SK-N-SH (cell line): ENCODE measurements around the gene RPS28. TPM values are rescaled to one million over a fixed set of nuclear protein-coding genes. Genes with fewer than 3 reads are reported as not detected.
"Not testable (repeated sequence)": the region's sequence is repeated elsewhere in the genome, so short reads cannot be mapped to it uniquely, and the experiment has no call there.

Experiments
- CTCF ChIA-PET: fragments of 300-600, 350-600 bp; formaldehyde crosslinking; extraction: SDS; loops from one replicate; lab custom pipeline; 2021; lab: Yijun Ruan, JAX
- POLR2A ChIA-PET: fragments of 350-600 bp; sonication (Branson Sonifier 250); formaldehyde crosslinking; extraction: SDS; loops from one replicate; lab custom pipeline; 2020; ENCODE audit warnings: antibody characterized with exemption, inconsistent platforms; lab: Yijun Ruan, JAX
- DNase-seq: peaks from one replicate; pipeline ENCODE4 v3.0.0; 2012
- H2AFZ ChIP-seq: fragments of 200-600 bp; sonication (generic); 2 replicates; pipeline ENCODE4 v1.8.1; 2016; ENCODE audit warnings: antibody characterized with exemption, mild to moderate bottlenecking, low read depth
- H3F3A ChIP-seq: fragments of 200-600 bp; sonication (generic); replicated peaks from 2 replicates; pipeline ENCODE3; 2016; ENCODE audit warnings: antibody characterized with exemption, mild to moderate bottlenecking; ENCODE audit not compliant: insufficient read depth
- H3K27ac ChIP-seq, 2 experiments: fragments of 200-500 bp in 1 of 2; fragments of 200-600 bp in 1 of 2; sonication (Bioruptor generic) in 1 of 2; sonication (generic), shearing (Covaris generic) in 1 of 2; 2 replicates each; pipeline versions ENCODE4 v1.5.1 to v1.6.1; 2014 to 2016; ENCODE audit warnings: low read depth in 2 of 2, inconsistent platforms in 1 of 2, low read length in 1 of 2, mild to moderate bottlenecking in 1 of 2, mixed read lengths in 1 of 2
- H3K27me3 ChIP-seq: fragments of 200-600 bp; sonication (generic), shearing (Covaris generic); 2 replicates; pipeline ENCODE4 v1.6.1; 2016; ENCODE audit warnings: mixed run types; ENCODE audit not compliant: insufficient read depth
- H3K36me3 ChIP-seq, 2 experiments: fragments of 200-500 bp in 1 of 2; fragments of 200-600 bp in 1 of 2; sonication (Bioruptor generic) in 1 of 2; sonication (generic) in 1 of 2; replicated peaks in 1 of 2; 2 replicates each; pipeline versions ENCODE3 to v1.5.1; 2014 to 2016; ENCODE audit warnings: low read length in 1 of 2, mild to moderate bottlenecking in 1 of 2; ENCODE audit not compliant: insufficient read depth in 2 of 2, control insufficient read depth in 1 of 2
- H3K4me1 ChIP-seq, 2 experiments: fragments of 200-500 bp in 1 of 2; fragments of 200-600 bp in 1 of 2; sonication (Bioruptor generic) in 1 of 2; sonication (generic), shearing (Covaris generic) in 1 of 2; 2 replicates each; pipeline versions ENCODE4 v1.5.1 to v1.6.1; 2014 to 2016; ENCODE audit warnings: low read depth in 1 of 2, low read length in 1 of 2, mixed run types in 1 of 2; ENCODE audit not compliant: insufficient read depth in 2 of 2, control insufficient read depth in 1 of 2
- H3K4me2 ChIP-seq: fragments of 200-600 bp; sonication (generic), shearing (Covaris generic); 2 replicates; pipeline ENCODE4 v1.6.1; 2017; ENCODE audit warnings: mixed run types
- H3K4me3 ChIP-seq, 2 experiments: fragments of 200-500 bp in 1 of 2; fragments of 200-600 bp in 1 of 2; sonication (Bioruptor generic) in 1 of 2; sonication (generic), shearing (Covaris generic) in 1 of 2; 2 replicates each; pipeline versions ENCODE4 v1.5.1 to v1.8.1; 2014 to 2016; ENCODE audit warnings: low read depth in 2 of 2, inconsistent platforms in 1 of 2, low read length in 1 of 2, mild to moderate bottlenecking in 1 of 2, mixed read lengths in 1 of 2, moderate library complexity in 1 of 2
- H3K79me2 ChIP-seq: fragments of 200-600 bp; sonication (generic); 2 replicates; pipeline ENCODE4 v1.8.1; 2017; ENCODE audit warnings: mild to moderate bottlenecking; ENCODE audit not compliant: insufficient read depth
- H3K9ac ChIP-seq: fragments of 200-600 bp; sonication (generic); 2 replicates; pipeline ENCODE4 v1.6.1; 2017; ENCODE audit warnings: mixed run types
- H3K9me2 ChIP-seq: fragments of 200-600 bp; sonication (generic); 2 replicates; pipeline ENCODE4 v1.6.1; 2017; ENCODE audit warnings: mixed run types
- H3K9me3 ChIP-seq: fragments of 200-600 bp; sonication (generic); 2 replicates; pipeline ENCODE4 v1.6.1; 2017; ENCODE audit warnings: mixed run types, mild to moderate bottlenecking, moderate library complexity
- H4K20me1 ChIP-seq: fragments of 200-600 bp; sonication (generic); 2 replicates; pipeline ENCODE4 v1.6.1; 2017; ENCODE audit warnings: mild to moderate bottlenecking, mixed run types; ENCODE audit not compliant: insufficient read depth
- CHD2 ChIP-seq: fragments of 150-350 bp; IDR thresholded peaks from 2 replicates; pipeline ENCODE4 v1.6.1; 2018; ENCODE audit warnings: low read length; ENCODE audit not compliant: partially characterized antibody
- EZH2phosphoT487 ChIP-seq: fragments of 200-600 bp; sonication (generic); IDR thresholded peaks from 2 replicates; pipeline ENCODE4 v1.6.1; 2017; ENCODE audit warnings: low read depth, mixed run types, mild to moderate bottlenecking, antibody characterized with exemption, moderate library complexity, borderline replicate concordance
- FOSL2 ChIP-seq: IDR thresholded peaks from 2 replicates; pipeline ENCODE4 v1.4.0; 2012; ENCODE audit warnings: low read depth, mild to moderate bottlenecking, moderate library complexity, borderline replicate concordance
- FOXM1 ChIP-seq: IDR thresholded peaks from 2 replicates; pipeline ENCODE4 v1.4.0; 2012; ENCODE audit warnings: low read depth, mild to moderate bottlenecking
- RAD21 ChIP-seq: IDR thresholded peaks from 2 replicates; pipeline ENCODE4 v1.6.1; 2012; ENCODE audit warnings: mild to moderate bottlenecking, low read length
- RFX5 ChIP-seq: IDR thresholded peaks from 2 replicates; pipeline ENCODE4 v1.6.1; 2012; ENCODE audit warnings: mild to moderate bottlenecking, improper control_type of control experiment, low read length
- SMC3 ChIP-seq: IDR thresholded peaks from 2 replicates; pipeline ENCODE4 v1.6.1; 2012; ENCODE audit warnings: low read depth, low read length, improper control_type of control experiment
- YY1 ChIP-seq: IDR thresholded peaks from 2 replicates; pipeline ENCODE4 v1.4.0; 2012; ENCODE audit warnings: low read depth, mild to moderate bottlenecking
- whole genome bisulfite sequencing: methylation state at CpG from one replicate; pipeline ENCODE4 v1.1.6; 2017; ENCODE audit warnings: low lambda C conversion rate; 5-methylcytosine and 5-hydroxymethylcytosine counted together
- polyA plus RNA-seq, 3 experiments: library from polyadenylated mRNA; depleted of rRNA; stranded (reverse); fragments of >200 nt; gene quantifications; 2 replicates each; pipeline ENCODE4 v1.2.3, GENCODE V29; 2012
- TF ChIP-seq, protein P1 (sequence below): fragments of 200-600 bp; sonication (generic); IDR thresholded peaks from 2 replicates; pipeline ENCODE4 v1.6.1; 2017; ENCODE audit warnings: antibody characterized with exemption, mild to moderate bottlenecking, moderate library complexity
- TF ChIP-seq, protein P2 (sequence below): fragments of 150-350 bp; IDR thresholded peaks from 2 replicates; pipeline ENCODE4 v1.6.1; 2016; ENCODE audit warnings: mild to moderate bottlenecking, low read depth, low read length

The RPS28 gene
- polyA plus RNA-seq, 1 of the 3 experiments (the other 2 are of a cell fraction), result 601 TPM

DNA sequence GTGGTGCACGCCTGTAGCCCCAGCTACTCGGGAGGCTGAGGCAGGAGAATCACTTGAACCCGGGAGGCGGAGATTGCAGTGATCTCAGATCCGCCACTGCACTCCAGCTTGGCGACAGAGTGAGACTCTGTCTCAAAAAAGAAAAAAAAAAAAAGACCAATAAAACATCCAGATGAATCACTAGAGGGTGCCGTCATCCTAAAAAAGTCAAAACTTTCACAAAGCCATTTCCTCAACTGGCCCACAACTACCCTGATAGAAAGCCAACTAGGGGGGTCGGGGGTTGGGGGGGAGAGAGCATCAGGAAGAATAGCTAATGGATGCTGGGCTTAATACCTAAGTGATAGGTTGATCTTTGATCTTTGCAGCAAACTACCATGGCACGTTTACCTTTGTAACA, 2.5 kb upstream of the RPS28 start:
- TF ChIP-seq, protein P1, sequence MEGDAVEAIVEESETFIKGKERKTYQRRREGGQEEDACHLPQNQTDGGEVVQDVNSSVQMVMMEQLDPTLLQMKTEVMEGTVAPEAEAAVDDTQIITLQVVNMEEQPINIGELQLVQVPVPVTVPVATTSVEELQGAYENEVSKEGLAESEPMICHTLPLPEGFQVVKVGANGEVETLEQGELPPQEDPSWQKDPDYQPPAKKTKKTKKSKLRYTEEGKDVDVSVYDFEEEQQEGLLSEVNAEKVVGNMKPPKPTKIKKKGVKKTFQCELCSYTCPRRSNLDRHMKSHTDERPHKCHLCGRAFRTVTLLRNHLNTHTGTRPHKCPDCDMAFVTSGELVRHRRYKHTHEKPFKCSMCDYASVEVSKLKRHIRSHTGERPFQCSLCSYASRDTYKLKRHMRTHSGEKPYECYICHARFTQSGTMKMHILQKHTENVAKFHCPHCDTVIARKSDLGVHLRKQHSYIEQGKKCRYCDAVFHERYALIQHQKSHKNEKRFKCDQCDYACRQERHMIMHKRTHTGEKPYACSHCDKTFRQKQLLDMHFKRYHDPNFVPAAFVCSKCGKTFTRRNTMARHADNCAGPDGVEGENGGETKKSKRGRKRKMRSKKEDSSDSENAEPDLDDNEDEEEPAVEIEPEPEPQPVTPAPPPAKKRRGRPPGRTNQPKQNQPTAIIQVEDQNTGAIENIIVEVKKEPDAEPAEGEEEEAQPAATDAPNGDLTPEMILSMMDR, result peak; percentile 24
- 0 out of 2 replicates have a peak, but pooled peaks have one; percentile 25 for TF ChIP-seq RAD21
- Histone ChIP-seq H3K79me2 (peaks cover 62% of the 10 kb centered on the region), H4K20me1 (peaks cover 18% of the 10 kb centered on the region), H3K4me1 (peaks cover 14 to 16% of the 10 kb centered on the region in 2 experiments; a peak in 2 of 4 replicates), H3F3A (peaks cover 10% of the 10 kb centered on the region), H3K36me3 (peaks cover 12 to 20% of the 10 kb centered on the region in 2 experiments)
- H3K9me3 ChIP-seq, H3K9me2 ChIP-seq, DNase-seq, H3K4me2 ChIP-seq, H3K27me3 ChIP-seq, H3K4me3 ChIP-seq, H3K27ac ChIP-seq, H2AFZ ChIP-seq, H3K9ac ChIP-seq, POLR2A ChIA-PET: not testable (repeated sequence)
- CTCF ChIA-PET, result interaction anchor here (0.7 to 0.9 kb wide), 2 partner anchors 51 to 114 kb away, joined by 3 read pairs; no protein-coding TSS in a partner anchor
- 85% methylated on average over 9 of the region's 9 CpGs for WGBS

DNA sequence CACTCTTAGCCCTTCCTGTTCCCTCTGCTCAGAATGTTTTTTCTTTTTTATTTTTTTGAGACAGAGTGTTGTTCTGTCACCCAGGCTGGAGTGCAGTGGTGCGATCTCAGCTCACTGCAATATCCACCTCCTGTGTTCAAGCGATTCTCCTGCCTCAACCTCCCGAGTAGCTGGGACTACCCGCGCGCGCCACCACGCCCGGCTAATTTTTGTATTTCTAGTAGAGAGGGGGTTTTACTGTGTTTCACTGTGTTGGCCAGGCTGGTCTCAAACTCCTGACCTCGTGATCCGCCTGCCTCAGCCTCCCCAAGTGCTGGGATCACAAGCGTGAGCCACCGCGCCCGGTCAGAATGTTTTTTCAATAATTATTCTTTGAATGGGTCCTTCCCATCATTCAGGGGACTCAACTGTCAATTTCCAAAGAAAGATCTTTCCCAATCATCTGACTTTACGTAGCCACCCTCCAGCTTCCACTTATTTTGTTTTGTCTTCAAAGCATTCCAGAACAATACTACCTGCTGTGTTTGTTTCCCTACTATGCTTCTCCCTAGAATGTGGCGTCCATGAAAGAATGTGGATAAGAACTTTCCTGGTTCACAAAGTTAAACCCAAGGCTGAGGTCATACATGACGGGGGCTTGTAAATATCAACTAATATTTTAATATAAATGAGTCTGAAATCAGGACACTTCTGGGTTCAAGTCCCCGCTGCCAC, 1.3 kb upstream of the RPS28 start:
- 84% methylated on average over 19 of the region's 19 CpGs for WGBS
- Histone ChIP-seq H3K4me1 (peaks cover 14 to 16% of the 10 kb centered on the region in 2 experiments; a peak in 2 of 4 replicates), H2AFZ (0 out of 2 replicates have a peak overlapping the region, but pooled peaks have one; percentile 78), H3F3A (peaks cover 10% of the 10 kb centered on the region), H3K4me2 (peak overlapping the region; percentile 99), H3K4me3 (peak overlapping the region; percentile 87 to 99), H3K27me3 (no peaks in the 10 kb centered on the region), H3K27ac (peak overlapping the region in 1 of 2 experiments; percentile 79; a peak in 1 of 4 replicates), H3K9ac (peak overlapping the region; percentile 99), H3K79me2 (peaks cover 62% of the 10 kb centered on the region), H3K9me3 (no peaks in the 10 kb centered on the region), H4K20me1 (peaks cover 18% of the 10 kb centered on the region), H3K9me2 (no peaks in the 10 kb centered on the region), H3K36me3 (peaks cover 12 to 24% of the 10 kb centered on the region in 2 experiments)
- no peak for DNase-seq
- ChIA-PET POLR2A (no interaction called here), CTCF (interaction anchor here (1.7 to 2.9 kb wide), 2 partner anchors 15 to 34 kb away, joined by 4 to 14 read pairs; no protein-coding TSS in a partner anchor)
- no peak for TF ChIP-seq YY1
- TF ChIP-seq FOSL2, result no peak
- TF ChIP-seq RFX5, result no peak
- TF ChIP-seq FOXM1, result no peak
- TF ChIP-seq, protein P1, result no peak
- TF ChIP-seq SMC3, result no peak
- no peak for TF ChIP-seq CHD2
- TF ChIP-seq, protein P2, sequence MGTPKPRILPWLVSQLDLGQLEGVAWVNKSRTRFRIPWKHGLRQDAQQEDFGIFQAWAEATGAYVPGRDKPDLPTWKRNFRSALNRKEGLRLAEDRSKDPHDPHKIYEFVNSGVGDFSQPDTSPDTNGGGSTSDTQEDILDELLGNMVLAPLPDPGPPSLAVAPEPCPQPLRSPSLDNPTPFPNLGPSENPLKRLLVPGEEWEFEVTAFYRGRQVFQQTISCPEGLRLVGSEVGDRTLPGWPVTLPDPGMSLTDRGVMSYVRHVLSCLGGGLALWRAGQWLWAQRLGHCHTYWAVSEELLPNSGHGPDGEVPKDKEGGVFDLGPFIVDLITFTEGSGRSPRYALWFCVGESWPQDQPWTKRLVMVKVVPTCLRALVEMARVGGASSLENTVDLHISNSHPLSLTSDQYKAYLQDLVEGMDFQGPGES, result no peak
- TF ChIP-seq EZH2phosphoT487, result no peak
